ENCODE data around the gene MTHFD1.

MTHFD1 gene

GRCh38 chr14:64502887-64503433 is 114.8 kb downstream of the MTHFD1 start:
- peak overlapping the region; percentile 97 for H3K4me3 ChIP-seq (ENCODE audit: low read length)
- peaks cover 7% of the 10 kb centered on the region for H3K4me1 ChIP-seq (ENCODE audit: control insufficient read depth, low read depth, low read length)
- no peaks in the 10 kb centered on the region for H3K27me3 ChIP-seq (ENCODE audit: control insufficient read depth, insufficient read depth, low read length)
- peak overlapping the region; percentile 43 for H3K27ac ChIP-seq (ENCODE audit: low read length)
- H3K9ac ChIP-seq (ENCODE audit: low read length): peak overlapping the region; percentile 97
- peaks cover under 1% of the 10 kb centered on the region for H3K36me3 ChIP-seq (ENCODE audit: control insufficient read depth, low read depth, low read length)
- no peaks in the 10 kb centered on the region for H3K9me3 ChIP-seq (ENCODE audit: control insufficient read depth, low read depth, low read length)

- peak within 1 kb of the TSS; percentile 97 for H3K9ac ChIP-seq (ENCODE audit: low read length)
- H3K9me3 ChIP-seq (ENCODE audit: control insufficient read depth, low read depth, low read length): no peaks in the 10 kb centered on the region
- no peaks in the 10 kb centered on the region for H3K36me3 ChIP-seq (ENCODE audit: control insufficient read depth, low read depth, low read length)
- peaks cover 12% of the 10 kb centered on the region for H3K4me1 ChIP-seq (ENCODE audit: control insufficient read depth, low read depth, low read length)
- H3K27me3 ChIP-seq (ENCODE audit: control insufficient read depth, insufficient read depth, low read length): no peaks in the 10 kb centered on the region
- H3K27ac ChIP-seq (ENCODE audit: low read length): peak within 1 kb of the TSS; percentile 89
- H3K4me3 ChIP-seq (ENCODE audit: low read length): peak within 1 kb of the TSS; percentile 97
Measured at GRCh38 chr14:64503434-64504309, 115.5 kb downstream of the MTHFD1 start, which contains the start of gene ZBTB25. TSS of gene ZBTB25 (minus strand) at chr14:64503838. CDS start at chr14:64490533, 13,305 bp downstream.

- Histone ChIP-seq H3K27ac (ENCODE audit: low read length) (peak within 1 kb of the TSS; percentile 89), H3K36me3 (ENCODE audit: control insufficient read depth, low read depth, low read length) (no peaks in the 10 kb centered on the region), H3K27me3 (ENCODE audit: control insufficient read depth, insufficient read depth, low read length) (no peaks in the 10 kb centered on the region), H3K9ac (ENCODE audit: low read length) (peak within 1 kb of the TSS; percentile 97), H3K4me3 (ENCODE audit: low read length) (peak within 1 kb of the TSS; percentile 97), H3K4me1 (ENCODE audit: control insufficient read depth, low read depth, low read length) (peaks cover 17% of the 10 kb centered on the region), H3K9me3 (ENCODE audit: control insufficient read depth, low read depth, low read length) (no peaks in the 10 kb centered on the region)
Measured at GRCh38 chr14:64504310-64504896, 116.2 kb downstream of the MTHFD1 start, which contains the start of gene ZBTB1. TSS of gene ZBTB1 (plus strand) at chr14:64504770. CDS start at chr14:64521505, 16,735 bp downstream.

DNA sequence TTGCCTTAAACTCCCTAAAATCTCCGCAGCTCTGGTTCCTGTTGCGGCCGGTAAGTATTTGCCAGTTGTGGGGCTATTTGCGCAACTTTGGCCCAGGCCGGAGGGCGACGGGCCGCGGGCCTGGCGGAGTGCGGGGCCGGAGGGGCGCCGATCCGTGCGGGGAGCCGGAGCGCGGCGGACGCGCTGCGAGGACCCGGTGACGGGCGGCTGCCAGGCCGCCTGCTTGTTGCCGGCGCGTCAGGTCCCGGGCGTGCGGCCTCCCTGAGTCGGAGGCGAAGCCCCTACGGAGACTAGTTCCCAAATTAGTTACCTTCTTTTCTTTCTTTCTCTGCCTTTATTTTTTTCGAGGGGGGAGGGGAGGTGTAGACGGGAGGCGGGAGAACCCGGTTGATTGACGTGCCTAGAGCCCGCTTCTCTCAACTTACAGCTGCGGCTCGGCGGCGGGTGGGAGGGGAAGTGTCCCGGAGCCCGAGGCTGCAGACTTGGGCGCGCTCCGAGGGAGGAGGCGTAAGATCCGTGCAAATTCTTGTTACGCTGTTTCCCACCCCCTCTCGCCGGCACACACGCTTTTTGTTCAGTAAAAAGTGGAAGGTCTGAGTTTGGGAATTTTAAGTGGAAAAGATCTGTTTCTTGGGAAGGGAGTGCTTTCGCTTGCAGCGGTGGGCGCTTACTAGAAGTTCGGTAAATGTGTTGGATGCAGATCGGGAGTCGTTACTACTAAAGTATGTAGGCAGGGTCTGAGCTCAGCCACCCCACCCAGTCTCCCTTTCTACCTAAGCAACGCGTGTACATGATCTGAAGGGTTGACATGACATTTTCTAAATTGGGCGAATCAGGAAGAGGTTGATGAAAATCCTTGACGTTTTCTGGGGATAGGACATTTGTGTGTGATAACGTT is 117.0 kb downstream of the MTHFD1 start:
- no peaks in the 10 kb centered on the region for H3K27me3 ChIP-seq (ENCODE audit: control insufficient read depth, insufficient read depth, low read length)
- peaks cover 17% of the 10 kb centered on the region for H3K4me1 ChIP-seq (ENCODE audit: control insufficient read depth, low read depth, low read length)
- peak overlapping the region; percentile 83 for H3K27ac ChIP-seq (ENCODE audit: low read length)
- peak overlapping the region; percentile 97 for H3K4me3 ChIP-seq (ENCODE audit: low read length)
- no peaks in the 10 kb centered on the region for H3K9me3 ChIP-seq (ENCODE audit: control insufficient read depth, low read depth, low read length)
- H3K36me3 ChIP-seq (ENCODE audit: control insufficient read depth, low read depth, low read length): no peaks in the 10 kb centered on the region
- peak overlapping the region; percentile 97 for H3K9ac ChIP-seq (ENCODE audit: low read length)

- Histone ChIP-seq H3K27ac (ENCODE audit: low read length) (no peak overlapping the region), H3K4me3 (ENCODE audit: low read length) (peak overlapping the region; percentile 3), H3K9me3 (ENCODE audit: control insufficient read depth, low read depth, low read length) (no peaks in the 10 kb centered on the region), H3K9ac (ENCODE audit: low read length) (no peak overlapping the region), H3K27me3 (ENCODE audit: control insufficient read depth, insufficient read depth, low read length) (no peaks in the 10 kb centered on the region), H3K4me1 (ENCODE audit: control insufficient read depth, low read depth, low read length) (peaks cover 22% of the 10 kb centered on the region), H3K36me3 (ENCODE audit: control insufficient read depth, low read depth, low read length) (no peaks in the 10 kb centered on the region)
Measured at GRCh38 chr14:64506721-64507120, 118.6 kb downstream of the MTHFD1 start.

DNA sequence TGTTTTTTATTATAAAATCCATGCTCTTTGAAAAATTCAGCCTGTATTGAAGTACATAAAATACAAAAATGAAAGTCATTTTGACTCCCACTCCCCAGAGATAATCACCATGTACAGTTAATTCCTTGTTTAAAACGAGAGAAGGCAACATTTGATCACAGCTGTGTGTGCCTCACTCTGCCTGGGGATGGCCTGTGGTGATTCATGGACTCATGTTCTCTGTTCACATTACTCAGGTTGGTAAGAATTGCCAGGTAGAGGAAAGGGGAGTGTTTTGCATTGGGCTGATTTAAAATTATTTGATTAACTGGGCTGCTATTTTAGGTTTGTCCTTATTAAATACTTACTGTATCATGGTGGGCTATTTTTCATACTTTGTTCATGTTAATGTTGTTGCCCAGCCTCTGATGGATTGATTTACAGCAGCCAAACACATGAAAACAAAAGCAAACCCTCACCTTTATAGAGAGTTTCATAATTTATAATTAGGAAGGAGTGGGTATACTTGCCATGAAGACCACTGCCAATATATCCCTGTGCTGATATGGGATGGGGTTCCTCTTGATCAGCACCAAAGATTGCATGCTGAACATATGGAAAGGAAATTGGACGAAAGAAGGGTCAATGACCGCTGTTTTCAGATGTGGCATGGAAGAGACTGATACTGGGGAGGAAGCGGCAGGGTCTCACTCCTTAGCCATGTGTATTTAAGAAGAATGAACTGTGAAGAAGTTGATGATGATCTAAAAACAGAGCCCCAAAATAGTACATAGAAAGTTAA is 119.4 kb downstream of the MTHFD1 start:
- H3K9ac ChIP-seq (ENCODE audit: low read length): no peak overlapping the region

GRCh38 chr14:64508215-64508776 is 120.1 kb downstream of the MTHFD1 start:
- H3K36me3 ChIP-seq (ENCODE audit: control insufficient read depth, low read depth, low read length): no peaks in the 10 kb centered on the region
- H3K4me1 ChIP-seq (ENCODE audit: control insufficient read depth, low read depth, low read length): peaks cover 22% of the 10 kb centered on the region
- H3K4me3 ChIP-seq (ENCODE audit: low read length): no peak overlapping the region
- no peaks in the 10 kb centered on the region for H3K9me3 ChIP-seq (ENCODE audit: control insufficient read depth, low read depth, low read length)
- H3K27me3 ChIP-seq (ENCODE audit: control insufficient read depth, insufficient read depth, low read length): no peaks in the 10 kb centered on the region
- no peak overlapping the region for H3K9ac ChIP-seq (ENCODE audit: low read length)
- no peak overlapping the region for H3K27ac ChIP-seq (ENCODE audit: low read length)

More for the DNA sequence above, 119.4 kb downstream of the MTHFD1 start:
- H3K27me3 ChIP-seq (ENCODE audit: control insufficient read depth, insufficient read depth, low read length): no peaks in the 10 kb centered on the region
- H3K27ac ChIP-seq (ENCODE audit: low read length): no peak overlapping the region
- H3K4me1 ChIP-seq (ENCODE audit: control insufficient read depth, low read depth, low read length): peaks cover 22% of the 10 kb centered on the region
- no peak overlapping the region for H3K4me3 ChIP-seq (ENCODE audit: low read length)
- no peaks in the 10 kb centered on the region for H3K36me3 ChIP-seq (ENCODE audit: control insufficient read depth, low read depth, low read length)
- H3K9me3 ChIP-seq (ENCODE audit: control insufficient read depth, low read depth, low read length): no peaks in the 10 kb centered on the region

- Histone ChIP-seq H3K9ac (ENCODE audit: low read length) (no peak overlapping the region), H3K27ac (ENCODE audit: low read length) (no peak overlapping the region), H3K4me3 (ENCODE audit: low read length) (no peak overlapping the region), H3K27me3 (ENCODE audit: control insufficient read depth, insufficient read depth, low read length) (no peaks in the 10 kb centered on the region), H3K9me3 (ENCODE audit: control insufficient read depth, low read depth, low read length) (no peaks in the 10 kb centered on the region), H3K4me1 (ENCODE audit: control insufficient read depth, low read depth, low read length) (peaks cover 22% of the 10 kb centered on the region), H3K36me3 (ENCODE audit: control insufficient read depth, low read depth, low read length) (no peaks in the 10 kb centered on the region)
Measured at GRCh38 chr14:64509036-64509435, 120.9 kb downstream of the MTHFD1 start.

Data from iPS-18a (cell line).